ENCODE measurements around the gene TM6SF1. TPM values are rescaled to one million over a fixed set of nuclear protein-coding genes. Genes with fewer than 3 reads are reported as not detected.

The TM6SF1 gene
- total and polyA plus RNA-seq, 9 of the 15 experiments (the other 6 are each of a cell fraction or from before 2014, with no cell fraction given) = 1.0 to 5.6 (median 3.5) TPM

- TF ChIP-seq ZBTB5 (IDR thresholded peaks at IDR 0.05) (no peak), ZNF561 (CRISPR knock-in tag; conservative IDR thresholded peaks at IDR 0.05) (no peak), ZNF551 (CRISPR knock-in tag; IDR thresholded peaks at IDR 0.05) (no peak), DIDO1 (tag; IDR thresholded peaks at IDR 0.05; ENCODE audit: low read depth) (no peak), CGGBP1 (CRISPR knock-in tag; IDR thresholded peaks at IDR 0.05) (no peak), TCF15 (CRISPR knock-in tag; IDR thresholded peaks at IDR 0.05) (no peak), MTF1 (CRISPR knock-in tag; IDR thresholded peaks at IDR 0.05; ENCODE audit: borderline replicate concordance) (no peak), ZNF175 (CRISPR knock-in tag; IDR thresholded peaks at IDR 0.05; ENCODE audit: low read depth) (no peak), MBD1 (CRISPR knock-in tag; IDR thresholded peaks at IDR 0.05) (no peak), ZNF449 (CRISPR knock-in tag; IDR thresholded peaks at IDR 0.05) (no peak), PRMT5 (CRISPR knock-in tag; IDR thresholded peaks at IDR 0.05) (no peak), TBL1XR1 (IDR thresholded peaks at IDR 0.05; ENCODE audit: low read length in 2 of 2) (peak in 1 of 2 experiments; percentile 60; a peak in 1 of 4 replicates), ZZZ3 (IDR thresholded peaks at IDR 0.05) (no peak), RBM39 (optimal IDR thresholded peaks at IDR 0.05; ENCODE audit: low read depth, low read length) (no peak), TAF9B (IDR thresholded peaks at IDR 0.05; ENCODE audit: partially characterized antibody) (no peak), CBFA2T3 (IDR thresholded peaks at IDR 0.05) (peak; percentile 87), CHD1 (IDR thresholded peaks at IDR 0.05; ENCODE audit: low read length) (no peak), ARID3A (IDR thresholded peaks at IDR 0.05; ENCODE audit: borderline replicate concordance, low read depth, low read length) (0 out of 2 replicates have a peak, but pooled peaks have one; percentile 33), TAL1 (IDR thresholded peaks at IDR 0.05) (peak; percentile 88), ATF1 (CRISPR knock-in tag; IDR thresholded peaks at IDR 0.05) (no peak), ATF1 (tag; IDR thresholded peaks at IDR 0.05) (no peak), CHD4 (IDR thresholded peaks at IDR 0.05; ENCODE audit: insufficient read depth, insufficient replicate concordance, low read depth, low read length, poor library complexity, severe bottlenecking) (no peak)
Measured at GRCh38 chr15:83178869-83179325, 71.5 kb downstream of the TM6SF1 start (continued).

Measured in K562 (cell line).